Measurements from ENCODE around the gene SPINT1.

SPINT1 gene

GRCh38 chr15:40821195-40821594, 22.7 kb upstream of the SPINT1 start:
- no peak overlapping the region for H3K4me3 Mint-ChIP-seq
- H3K27me3 Mint-ChIP-seq = no peaks in the 10 kb centered on the region
- H3K36me3 Mint-ChIP-seq = no peaks in the 10 kb centered on the region
- no peaks in the 10 kb centered on the region for H3K4me1 Mint-ChIP-seq (ENCODE audit: low read depth)
- no peak overlapping the region for H3K27ac Mint-ChIP-seq
- no peaks in the 10 kb centered on the region for H3K9me3 Mint-ChIP-seq (ENCODE audit: low read depth)

GRCh38 chr15:40823572-40824343, 20.1 kb upstream of the SPINT1 start:
- H3K4me3 Mint-ChIP-seq = no peak overlapping the region
- no peaks in the 10 kb centered on the region for H3K9me3 Mint-ChIP-seq (ENCODE audit: low read depth)
- H3K4me1 Mint-ChIP-seq (ENCODE audit: low read depth) = no peaks in the 10 kb centered on the region
- peak overlapping the region; percentile 6 for H3K27ac Mint-ChIP-seq
- H3K36me3 Mint-ChIP-seq = no peaks in the 10 kb centered on the region
- no peaks in the 10 kb centered on the region for H3K27me3 Mint-ChIP-seq

- Mint-ChIP-seq H3K4me1 (ENCODE audit: low read depth) (no peaks in the 10 kb centered on the region), H3K9me3 (ENCODE audit: low read depth) (no peaks in the 10 kb centered on the region), H3K4me3 (no peak overlapping the region)
These were observed 18.0 kb upstream of the SPINT1 start for GRCh38 chr15:40825661-40826422.

GRCh38 chr15:40826423-40827075, 17.3 kb upstream of the SPINT1 start:
- Mint-ChIP-seq H3K27ac (no peak overlapping the region), H3K36me3 (no peaks in the 10 kb centered on the region), H3K27me3 (no peaks in the 10 kb centered on the region), H3K4me3 (no peak overlapping the region), H3K9me3 (ENCODE audit: low read depth) (no peaks in the 10 kb centered on the region), H3K4me1 (ENCODE audit: low read depth) (no peaks in the 10 kb centered on the region)

More at GRCh38 chr15:40825661-40826422, 18.0 kb upstream of the SPINT1 start:
- Mint-ChIP-seq H3K27ac (no peak overlapping the region), H3K36me3 (no peaks in the 10 kb centered on the region), H3K27me3 (no peaks in the 10 kb centered on the region)

- Mint-ChIP-seq H3K4me1 (ENCODE audit: low read depth) (no peaks in the 10 kb centered on the region), H3K9me3 (ENCODE audit: low read depth) (no peaks in the 10 kb centered on the region), H3K36me3 (no peaks in the 10 kb centered on the region), H3K27me3 (no peaks in the 10 kb centered on the region), H3K27ac (no peak within 1 kb of the TSS), H3K4me3 (no peak within 1 kb of the TSS)
These were observed 15.3 kb upstream of the SPINT1 start, which contains the start of gene PPP1R14D for GRCh38 chr15:40828447-40829036. Gene PPP1R14D, minus strand, starts transcription at chr15:40828708. Its CDS starts 67 bp downstream, at chr15:40828641.

GRCh38 chr15:40829115-40829514, 14.7 kb upstream of the SPINT1 start:
- Mint-ChIP-seq H3K27ac (no peak overlapping the region), H3K27me3 (no peaks in the 10 kb centered on the region), H3K9me3 (ENCODE audit: low read depth) (no peaks in the 10 kb centered on the region), H3K4me1 (ENCODE audit: low read depth) (no peaks in the 10 kb centered on the region), H3K4me3 (no peak overlapping the region), H3K36me3 (no peaks in the 10 kb centered on the region)

- H3K36me3 Mint-ChIP-seq = no peaks in the 10 kb centered on the region
- H3K4me1 Mint-ChIP-seq (ENCODE audit: low read depth) = no peaks in the 10 kb centered on the region
- no peaks in the 10 kb centered on the region for H3K9me3 Mint-ChIP-seq (ENCODE audit: low read depth)
- H3K27ac Mint-ChIP-seq = no peak overlapping the region
- H3K4me3 Mint-ChIP-seq = no peak overlapping the region
- no peaks in the 10 kb centered on the region for H3K27me3 Mint-ChIP-seq
These were observed 13.0 kb upstream of the SPINT1 start for GRCh38 chr15:40830884-40831283.

- Mint-ChIP-seq H3K4me3 (no peak overlapping the region), H3K4me1 (ENCODE audit: low read depth) (no peaks in the 10 kb centered on the region), H3K27ac (no peak overlapping the region), H3K9me3 (ENCODE audit: low read depth) (no peaks in the 10 kb centered on the region), H3K27me3 (no peaks in the 10 kb centered on the region), H3K36me3 (no peaks in the 10 kb centered on the region)
These were observed 12.0 kb upstream of the SPINT1 start for GRCh38 chr15:40831861-40832260.

- H3K36me3 Mint-ChIP-seq = no peaks in the 10 kb centered on the region
- no peaks in the 10 kb centered on the region for H3K27me3 Mint-ChIP-seq
- H3K27ac Mint-ChIP-seq = no peak overlapping the region
These were observed 10.9 kb upstream of the SPINT1 start for GRCh38 chr15:40832903-40833302.

GRCh38 chr15:40836020-40836419, 7.8 kb upstream of the SPINT1 start:
- Mint-ChIP-seq H3K4me3 (no peak overlapping the region), H3K9me3 (ENCODE audit: low read depth) (no peaks in the 10 kb centered on the region), H3K36me3 (no peaks in the 10 kb centered on the region), H3K27me3 (no peaks in the 10 kb centered on the region), H3K4me1 (ENCODE audit: low read depth) (no peaks in the 10 kb centered on the region), H3K27ac (no peak overlapping the region)

More at GRCh38 chr15:40832903-40833302, 10.9 kb upstream of the SPINT1 start:
- no peaks in the 10 kb centered on the region for H3K4me1 Mint-ChIP-seq (ENCODE audit: low read depth)
- no peaks in the 10 kb centered on the region for H3K9me3 Mint-ChIP-seq (ENCODE audit: low read depth)
- no peak overlapping the region for H3K4me3 Mint-ChIP-seq

GRCh38 chr15:40838756-40839155, 5.1 kb upstream of the SPINT1 start:
- Mint-ChIP-seq H3K4me3 (no peak overlapping the region), H3K36me3 (no peaks in the 10 kb centered on the region), H3K9me3 (ENCODE audit: low read depth) (no peaks in the 10 kb centered on the region), H3K27me3 (peaks cover 3% of the 10 kb centered on the region), H3K27ac (no peak overlapping the region), H3K4me1 (ENCODE audit: low read depth) (peaks cover 3% of the 10 kb centered on the region)

- H3K4me1 Mint-ChIP-seq (ENCODE audit: low read depth) = peaks cover 7% of the 10 kb centered on the region
- H3K27ac Mint-ChIP-seq = no peak overlapping the region
- H3K27me3 Mint-ChIP-seq = peaks cover 6% of the 10 kb centered on the region
- H3K9me3 Mint-ChIP-seq (ENCODE audit: low read depth) = no peaks in the 10 kb centered on the region
- no peak overlapping the region for H3K4me3 Mint-ChIP-seq
- no peaks in the 10 kb centered on the region for H3K36me3 Mint-ChIP-seq
These were observed 2.1 kb upstream of the SPINT1 start for GRCh38 chr15:40841741-40842140.

GRCh38 chr15:40843261-40843884, 475 bp upstream of the SPINT1 start:
- H3K27ac Mint-ChIP-seq = no peak overlapping the region
- H3K27me3 Mint-ChIP-seq = peaks cover 6% of the 10 kb centered on the region
- H3K36me3 Mint-ChIP-seq = no peaks in the 10 kb centered on the region
- peak overlapping the region; percentile 81 for H3K4me3 Mint-ChIP-seq
- H3K4me1 Mint-ChIP-seq (ENCODE audit: low read depth) = peaks cover 9% of the 10 kb centered on the region
- H3K9me3 Mint-ChIP-seq (ENCODE audit: low read depth) = no peaks in the 10 kb centered on the region

GRCh38 chr15:40844696-40845030, 815 bp downstream of the SPINT1 start:
- Mint-ChIP-seq H3K9me3 (ENCODE audit: low read depth) (no peaks in the 10 kb centered on the region), H3K4me1 (ENCODE audit: low read depth) (peaks cover 9% of the 10 kb centered on the region), H3K27ac (no peak overlapping the region), H3K36me3 (no peaks in the 10 kb centered on the region), H3K27me3 (peaks cover 6% of the 10 kb centered on the region), H3K4me3 (peak overlapping the region; percentile 82)

Measured in activated naive CD8-positive, alpha-beta T cell (primary cell).